HS-5 (cell line): ENCODE data around the gene HERC2.
"Not testable (repeated sequence)": the region's sequence is repeated elsewhere in the genome, so short reads cannot be mapped to it uniquely, and the experiment has no call there.

Experiments used
- DNase-seq: peaks from one replicate; pipeline ENCODE4 v3.0.0-alpha.2; 2012; ENCODE audit warnings: low read depth

The HERC2 gene

DNA sequence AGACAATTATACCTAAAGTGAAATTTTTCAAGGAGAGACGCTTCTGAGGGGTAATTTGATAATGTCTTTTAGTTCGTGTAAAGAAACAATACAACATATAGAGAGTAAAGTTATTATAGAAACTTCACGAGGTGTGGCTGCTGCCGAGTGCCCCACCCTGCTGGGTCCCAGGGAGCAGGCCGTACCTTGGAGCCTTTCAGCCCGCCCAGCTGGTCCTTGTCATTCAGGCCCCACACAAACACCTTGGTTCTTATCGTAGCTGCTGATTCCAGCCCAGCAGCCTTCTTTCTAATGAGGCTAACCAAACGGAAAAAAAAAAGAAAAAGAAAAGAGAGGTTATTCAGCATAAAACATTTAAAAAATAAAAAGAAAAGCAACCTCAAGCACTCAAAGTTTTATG lies 139.8 kb downstream of the HERC2 start:
- no peak for DNase-seq

DNA sequence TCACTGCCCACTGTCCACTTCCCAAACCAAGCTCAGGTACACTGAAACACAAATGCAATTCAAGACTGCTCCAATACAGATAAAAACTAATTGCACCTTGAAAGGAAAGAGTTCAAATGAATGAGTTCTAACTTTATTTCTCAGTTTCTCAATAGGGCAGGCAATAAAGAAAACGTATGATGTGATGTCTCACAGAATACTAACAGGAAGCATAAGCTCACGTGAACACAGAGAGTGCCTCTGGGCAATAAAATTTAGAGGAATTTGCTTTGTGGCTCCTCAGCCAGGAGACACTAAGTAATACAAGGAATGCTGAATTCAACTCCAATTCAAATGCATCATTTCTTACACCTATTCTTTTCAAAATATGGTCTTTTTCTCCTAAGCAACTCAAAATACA lies 140.6 kb downstream of the HERC2 start:
- DNase-seq = no peak

DNA sequence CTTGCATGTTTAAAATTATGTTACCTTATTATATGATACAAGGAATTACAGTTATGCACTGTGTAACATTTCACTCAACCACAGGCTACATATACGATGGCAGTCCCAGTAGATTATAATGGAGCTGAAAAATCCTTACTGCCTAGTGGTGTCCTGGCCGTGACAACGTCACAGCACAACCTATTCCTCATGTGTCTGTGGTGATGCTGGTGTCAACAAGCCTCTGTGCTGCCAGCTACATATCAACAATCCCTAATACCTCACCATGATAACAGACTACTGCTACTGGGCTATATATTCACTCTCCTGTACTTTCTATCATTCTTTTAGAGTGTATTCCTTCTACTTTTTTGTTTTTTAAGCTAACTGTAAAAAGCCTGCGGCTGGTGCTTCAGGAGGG lies 142.7 kb downstream of the HERC2 start:
- DNase-seq = no peak

DNA sequence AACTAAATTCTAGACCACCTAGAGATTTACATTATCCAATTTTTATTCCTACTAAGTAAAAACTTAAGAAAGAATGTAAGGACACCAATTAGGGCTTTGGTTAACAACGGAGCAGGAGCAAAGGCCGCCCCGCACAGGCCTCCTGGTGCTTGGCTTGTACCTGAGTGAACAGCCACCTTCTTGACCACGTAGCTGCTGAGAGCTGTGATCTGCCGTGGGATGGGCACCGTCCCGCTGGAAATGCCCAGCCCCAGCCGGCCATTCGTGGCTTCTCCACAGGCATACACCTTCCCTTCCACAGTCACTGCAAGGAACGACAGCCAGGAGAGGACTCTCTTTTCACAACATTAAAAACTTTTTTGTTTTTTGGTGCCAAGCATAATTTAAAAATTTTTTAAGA lies 143.3 kb downstream of the HERC2 start:
- DNase-seq = no peak

DNA sequence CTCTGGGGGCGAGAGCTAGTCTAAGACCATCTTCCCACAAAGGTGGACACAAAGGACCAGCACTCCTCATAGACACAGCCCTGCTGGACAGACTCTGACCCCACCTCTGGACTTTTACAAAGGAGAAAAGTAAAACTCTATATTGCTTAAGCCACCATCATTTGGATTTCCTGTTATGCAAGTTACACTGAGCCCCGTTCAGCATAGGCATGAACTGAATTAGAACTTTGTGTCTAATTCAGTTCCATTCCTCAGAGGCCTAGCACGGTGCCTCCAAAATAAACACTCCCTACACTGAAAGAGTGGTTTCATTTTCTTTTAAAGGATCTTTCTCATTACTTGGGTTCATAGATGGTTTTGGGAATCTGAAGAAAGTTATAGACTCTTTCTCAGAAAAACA lies 143.7 kb downstream of the HERC2 start:
- no peak for DNase-seq

DNA sequence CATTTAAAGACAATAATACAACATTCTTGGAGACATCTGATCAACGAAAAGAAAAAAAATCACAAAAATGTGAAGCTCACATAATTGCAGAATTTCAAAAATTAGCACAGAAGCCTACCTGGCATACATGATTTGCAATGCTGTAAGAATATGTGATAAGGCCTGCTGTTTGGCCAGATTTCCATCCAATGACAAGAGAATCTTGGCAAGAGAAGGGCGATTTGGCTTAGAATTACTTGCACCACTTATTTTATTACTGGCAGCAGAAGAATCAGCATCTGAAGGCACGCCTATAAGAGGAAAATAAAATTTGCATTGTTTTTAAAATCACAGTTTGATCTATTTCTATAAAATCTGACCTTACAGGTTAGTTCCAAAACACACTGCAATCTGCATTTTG lies 152.6 kb downstream of the HERC2 start:
- no peak for DNase-seq

DNA sequence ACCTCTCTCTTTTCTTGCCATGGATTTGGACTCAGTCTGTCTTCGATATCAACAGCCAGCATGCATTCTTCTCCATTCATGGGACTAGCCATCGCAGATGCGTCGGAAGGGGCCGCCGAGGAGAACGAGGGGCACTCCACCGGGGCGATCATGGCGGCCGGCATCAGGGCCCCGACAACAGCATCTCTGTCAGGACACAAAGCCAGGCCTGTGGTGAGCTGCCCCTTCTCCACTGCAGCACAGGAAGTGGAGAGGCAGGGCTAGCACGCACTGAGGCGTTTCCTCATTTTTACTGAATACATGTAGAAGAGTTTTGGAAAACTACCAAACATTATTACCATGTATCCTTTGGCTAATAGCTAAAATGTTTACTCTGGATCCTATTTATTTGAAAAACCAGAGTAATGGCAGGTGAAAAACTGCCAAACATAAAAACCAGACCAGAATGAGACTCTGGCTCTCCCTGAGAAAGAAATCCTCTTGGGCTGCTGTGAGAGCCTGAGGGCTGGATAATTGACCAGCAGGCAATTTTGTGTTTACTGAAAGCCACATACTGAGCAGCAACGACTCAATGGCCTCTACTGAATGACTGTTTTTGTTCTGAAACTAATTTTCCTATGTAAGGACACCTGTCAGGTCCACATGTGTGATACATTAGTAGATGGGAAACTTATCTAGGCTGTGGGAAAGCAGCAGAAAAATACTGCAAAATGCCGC lies 153.4 kb downstream of the HERC2 start:
- DNase-seq = not testable (repeated sequence)

DNA sequence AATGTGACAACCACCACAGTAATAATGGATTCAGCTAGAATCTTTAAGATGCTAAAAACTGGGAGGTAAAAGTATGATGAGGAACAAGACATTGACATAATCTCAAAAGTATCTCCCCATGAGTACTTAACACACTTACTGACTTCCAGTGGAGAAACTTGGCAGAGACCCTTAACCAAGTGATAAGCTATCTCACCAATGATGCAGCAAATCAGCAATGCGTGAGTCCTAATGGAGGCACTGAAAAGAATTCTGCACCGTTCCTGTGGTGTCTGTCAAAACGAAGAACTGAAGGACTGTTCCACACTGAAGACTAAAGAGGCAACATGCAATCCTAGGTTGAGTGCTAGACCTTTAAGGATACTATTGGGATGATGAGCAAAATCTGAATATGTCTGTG lies 154.9 kb downstream of the HERC2 start:
- no peak for DNase-seq

DNA sequence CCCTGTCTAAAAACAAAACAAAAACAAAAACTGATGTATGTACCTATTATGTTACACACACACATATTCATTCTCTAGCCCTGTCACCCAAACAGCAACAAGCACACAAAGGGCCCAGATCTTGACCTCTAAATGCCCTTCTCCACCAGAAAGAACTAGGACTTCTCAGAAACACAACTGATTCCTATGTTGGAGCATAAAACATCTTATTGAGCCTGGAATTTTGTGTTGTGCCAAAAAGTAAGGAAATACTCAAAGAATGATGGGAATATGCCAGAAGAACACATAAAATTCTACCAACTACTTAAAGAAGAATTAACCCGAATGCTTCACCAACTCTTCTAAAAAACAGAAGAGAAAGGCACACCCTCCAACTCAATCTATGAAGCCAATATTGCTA lies 156.2 kb downstream of the HERC2 start:
- no peak for DNase-seq

DNA sequence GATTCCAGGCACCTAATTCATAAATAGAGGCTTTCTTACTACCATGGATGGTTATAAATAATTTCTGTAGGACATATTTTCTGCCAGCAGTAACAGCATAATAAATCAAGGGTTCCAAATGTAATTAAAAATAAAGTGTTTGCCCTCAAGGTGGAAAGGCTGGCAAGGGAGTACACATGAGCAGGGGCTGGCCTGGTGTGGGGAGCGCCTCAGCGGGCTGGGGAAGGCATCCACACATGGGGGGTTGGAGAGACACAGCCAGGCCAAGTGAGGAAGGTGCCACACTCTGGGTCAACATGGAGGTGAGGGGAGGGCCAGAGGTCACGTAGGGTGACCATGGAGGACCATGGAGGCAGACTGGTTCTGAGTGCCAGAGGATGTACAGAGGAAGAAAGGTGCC lies 157.1 kb downstream of the HERC2 start:
- DNase-seq = no peak

DNA sequence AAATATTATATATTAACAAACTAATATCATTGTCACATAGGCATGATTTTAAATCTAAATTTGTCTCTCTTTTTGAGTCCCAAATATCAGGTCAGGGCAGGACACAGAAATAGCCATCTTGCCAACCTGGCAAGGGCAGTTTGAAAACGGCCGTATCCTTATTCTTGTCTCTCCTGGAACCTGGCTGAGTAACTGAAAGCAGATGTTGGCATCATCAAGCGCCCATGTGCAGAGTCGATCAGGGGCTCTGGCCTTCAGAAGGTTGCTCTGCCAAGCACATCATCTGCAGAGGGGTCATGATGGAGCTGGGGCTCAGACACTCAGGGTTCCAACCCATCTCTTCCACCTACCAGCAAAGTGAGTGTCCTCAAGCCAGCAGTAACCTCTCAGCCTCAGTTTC lies 167.7 kb downstream of the HERC2 start:
- DNase-seq = no peak

DNA sequence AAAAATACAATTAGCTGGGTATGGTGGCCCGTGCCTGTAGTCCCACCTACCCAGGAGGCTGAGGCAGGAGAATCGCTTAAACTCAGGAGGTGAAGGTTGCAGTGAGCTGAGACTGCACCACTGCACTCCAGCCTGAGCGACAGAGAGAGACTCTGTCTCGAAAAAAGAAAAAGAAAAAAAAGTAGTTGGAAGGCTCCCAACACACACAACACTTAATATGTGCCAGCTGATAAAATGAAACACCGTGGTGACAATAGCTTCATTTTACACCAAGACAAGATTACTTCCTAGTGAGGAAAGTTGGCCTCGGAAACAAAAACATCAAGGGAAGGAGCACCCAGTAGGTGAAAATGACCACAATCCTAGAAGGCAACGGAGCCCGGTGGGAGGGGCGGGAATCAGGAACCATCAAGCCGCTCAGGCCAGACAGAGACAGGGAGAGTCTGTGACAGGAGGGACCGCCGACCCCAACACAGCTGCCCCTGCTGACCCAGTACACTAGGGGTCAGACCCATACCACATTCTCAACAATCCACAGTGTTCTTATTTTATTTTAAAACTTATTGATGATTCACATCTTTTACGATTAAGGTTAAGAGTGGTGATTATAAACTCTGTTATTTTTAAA lies 168.4 kb downstream of the HERC2 start:
- DNase-seq = no peak

DNA sequence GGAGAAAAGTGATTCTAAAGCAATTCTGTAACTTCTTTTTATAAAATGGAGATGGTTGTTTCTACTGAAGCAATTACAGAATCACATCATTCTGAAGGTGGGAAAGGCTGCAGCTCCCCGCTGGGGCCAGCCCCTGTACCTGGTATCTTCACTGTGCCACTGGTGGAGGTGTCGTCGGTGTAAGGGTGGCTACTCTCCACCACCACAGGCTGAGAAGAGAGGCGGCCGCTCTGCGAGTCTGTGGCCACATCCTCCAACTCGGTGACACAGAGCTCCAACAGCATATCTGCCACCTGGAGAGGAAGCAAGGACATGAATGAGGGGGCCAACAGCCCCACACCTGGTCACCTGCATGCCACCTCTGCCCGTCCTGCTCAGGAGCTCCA lies 169.4 kb downstream of the HERC2 start:
- DNase-seq = not testable (repeated sequence)

DNA sequence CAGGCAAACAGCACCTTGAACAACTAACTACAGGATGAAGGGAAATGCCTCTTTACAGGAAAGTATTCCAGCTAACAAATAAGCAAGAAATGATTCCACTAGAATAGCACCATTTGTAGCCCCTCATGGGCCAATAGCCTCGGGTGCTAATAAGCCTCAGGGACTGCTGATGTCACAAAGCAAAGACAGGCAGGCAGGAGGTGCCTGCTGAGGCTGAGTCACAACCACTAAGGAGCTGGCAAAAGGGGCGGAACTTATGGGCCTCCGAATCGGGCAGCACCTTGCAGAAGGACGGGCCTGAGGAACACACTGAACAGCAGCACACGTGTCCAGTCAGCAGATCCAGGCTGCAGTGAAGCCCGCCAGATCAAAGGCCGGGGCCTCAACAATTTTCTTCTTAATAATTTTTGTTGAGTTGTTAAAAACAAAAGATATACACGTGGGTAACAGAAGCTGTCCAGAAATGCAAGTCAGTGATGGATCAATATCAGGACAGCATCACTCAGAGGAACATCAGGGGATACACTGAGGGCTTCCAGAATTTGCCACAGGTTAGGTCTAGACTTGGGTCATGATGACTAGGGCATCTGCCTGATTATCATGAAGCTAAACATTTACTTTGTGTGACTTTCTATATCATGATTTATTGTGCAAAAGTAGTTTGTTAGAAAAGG lies 170.0 kb downstream of the HERC2 start:
- not testable (repeated sequence) for DNase-seq

DNA sequence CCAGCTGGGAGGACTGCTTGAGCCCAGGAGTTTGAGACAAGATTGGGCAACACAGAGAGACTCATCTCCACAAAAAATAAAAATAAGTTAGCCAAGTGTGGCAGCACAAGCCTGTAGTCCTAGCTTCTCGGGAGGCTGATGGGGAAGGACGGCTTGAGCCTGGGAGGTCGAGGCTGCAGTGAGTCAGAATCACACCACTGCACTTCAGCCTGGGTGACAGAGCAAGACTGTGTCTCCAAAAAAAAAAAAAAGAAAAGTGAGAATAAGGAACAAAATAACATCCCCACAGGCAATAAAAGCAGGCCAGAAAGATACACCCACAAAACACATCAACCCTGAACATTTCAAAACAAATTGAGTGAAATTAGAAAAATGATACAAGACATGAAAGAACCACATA lies 174.2 kb downstream of the HERC2 start:
- no peak for DNase-seq

DNA sequence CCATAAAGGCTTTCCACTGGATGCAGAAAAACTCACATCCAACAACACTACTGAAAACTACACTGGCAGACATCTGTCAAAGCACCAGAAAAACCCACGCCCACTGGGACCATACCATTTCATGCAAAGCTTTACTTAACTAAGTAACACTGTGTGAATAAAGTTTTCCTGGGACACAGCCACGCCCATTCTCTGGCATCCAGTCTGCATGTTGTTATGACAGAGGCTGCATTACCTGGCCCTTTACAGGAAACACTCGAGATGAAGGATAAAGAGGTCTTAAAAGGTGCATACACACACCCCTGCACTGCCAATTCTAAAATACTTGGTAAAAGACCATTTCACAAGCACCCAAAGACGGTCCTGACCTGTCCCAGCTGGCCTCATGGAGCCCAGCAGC lies 176.6 kb downstream of the HERC2 start:
- not testable (repeated sequence) for DNase-seq

DNA sequence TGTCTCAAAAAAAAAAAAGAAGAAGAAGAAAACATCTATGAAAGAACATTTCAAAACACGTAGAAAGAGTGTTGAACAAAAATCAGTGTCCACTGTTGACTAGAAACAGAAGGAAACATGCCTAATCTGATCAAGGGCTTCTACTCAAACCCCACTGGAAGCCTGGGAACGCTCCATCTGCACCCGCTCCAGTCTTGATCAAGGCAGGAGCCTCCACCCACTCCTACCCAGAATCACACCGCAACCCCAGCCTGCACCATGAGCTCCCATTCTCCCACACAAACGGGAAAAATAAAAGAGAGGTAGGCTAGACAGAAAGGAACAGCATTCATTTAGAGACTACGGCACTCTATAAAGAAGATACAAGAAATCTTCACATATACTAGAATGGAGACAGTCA lies 181.9 kb downstream of the HERC2 start:
- no peak for DNase-seq

DNA sequence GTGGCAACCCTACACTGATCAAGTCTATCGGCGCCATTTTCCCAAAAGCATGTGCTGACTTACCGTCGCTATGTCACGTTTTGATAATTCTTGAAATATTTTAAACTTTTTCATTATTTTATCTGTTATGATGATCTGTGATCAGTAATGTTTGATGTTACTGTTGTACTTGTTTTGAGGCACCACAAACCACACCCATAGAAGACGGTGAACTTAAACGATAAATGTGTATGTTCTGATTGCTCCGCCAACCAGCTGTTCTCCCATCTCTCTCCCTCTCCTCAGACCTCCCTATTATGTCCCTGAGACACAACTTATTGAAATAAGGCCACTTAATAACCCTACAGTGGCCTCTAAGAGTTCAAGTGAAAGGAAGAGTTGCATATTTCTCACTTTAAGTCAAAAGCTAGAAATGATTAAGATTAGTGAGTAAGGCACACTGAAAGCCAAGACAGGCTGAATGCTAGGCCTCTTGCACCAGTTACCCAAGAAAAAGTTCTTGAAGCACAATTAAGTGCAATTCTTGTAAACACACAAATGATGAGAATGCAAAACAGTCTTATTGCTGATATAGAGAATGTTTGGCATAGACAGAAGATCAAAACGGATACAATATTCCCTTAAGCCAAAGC lies 184.5 kb downstream of the HERC2 start:
- not testable (repeated sequence) for DNase-seq

DNA sequence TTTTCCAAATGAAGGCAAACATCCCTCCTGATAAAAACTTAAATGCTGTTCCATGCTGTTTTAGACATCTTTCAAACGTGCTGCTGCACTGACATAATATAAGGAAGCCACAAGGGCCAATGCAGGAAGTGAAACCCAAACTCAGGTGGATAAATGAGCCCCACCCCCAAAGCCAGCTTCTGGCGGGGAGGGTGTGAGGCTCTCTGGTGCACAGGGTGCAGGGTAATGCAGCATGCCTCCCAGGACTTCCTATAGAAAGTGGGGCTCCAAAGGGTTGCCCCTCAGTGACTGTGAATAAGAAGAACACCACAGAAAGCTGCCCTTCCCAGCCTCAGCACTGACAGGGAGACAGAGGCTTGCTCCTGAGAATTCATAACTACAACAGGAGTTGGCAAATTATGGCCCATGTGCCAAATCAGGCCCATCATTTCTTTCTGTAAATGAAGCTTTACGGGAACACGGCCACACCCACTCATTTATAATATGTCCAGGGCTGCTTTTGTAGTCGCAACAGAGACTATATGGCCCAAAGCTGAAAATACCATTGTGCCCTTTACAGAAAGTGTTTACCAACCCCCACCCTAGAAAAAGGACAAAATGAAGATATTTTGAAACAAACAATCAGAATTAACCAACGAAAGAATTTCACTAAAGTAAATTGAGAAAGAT lies 185.6 kb downstream of the HERC2 start:
- not testable (repeated sequence) for DNase-seq

DNA sequence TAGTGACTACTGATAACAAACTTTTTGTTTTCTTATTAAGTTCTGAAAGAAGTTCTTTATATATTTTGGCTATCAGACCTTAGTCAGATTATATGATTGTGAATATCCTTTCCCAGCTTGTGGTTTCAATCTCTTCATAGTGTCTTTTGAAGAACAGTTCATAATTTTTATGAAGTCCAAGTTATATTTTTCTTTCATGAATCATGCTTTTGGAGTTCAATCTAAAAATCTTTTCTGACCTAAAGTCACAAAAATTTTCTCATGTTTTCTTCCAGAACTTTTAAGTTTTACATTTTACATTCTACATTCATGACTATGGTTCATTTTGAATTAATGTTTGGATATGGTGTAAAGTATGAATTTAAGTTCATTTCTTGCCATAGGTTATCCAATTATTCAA lies 188.7 kb downstream of the HERC2 start:
- DNase-seq = no peak

DNA sequence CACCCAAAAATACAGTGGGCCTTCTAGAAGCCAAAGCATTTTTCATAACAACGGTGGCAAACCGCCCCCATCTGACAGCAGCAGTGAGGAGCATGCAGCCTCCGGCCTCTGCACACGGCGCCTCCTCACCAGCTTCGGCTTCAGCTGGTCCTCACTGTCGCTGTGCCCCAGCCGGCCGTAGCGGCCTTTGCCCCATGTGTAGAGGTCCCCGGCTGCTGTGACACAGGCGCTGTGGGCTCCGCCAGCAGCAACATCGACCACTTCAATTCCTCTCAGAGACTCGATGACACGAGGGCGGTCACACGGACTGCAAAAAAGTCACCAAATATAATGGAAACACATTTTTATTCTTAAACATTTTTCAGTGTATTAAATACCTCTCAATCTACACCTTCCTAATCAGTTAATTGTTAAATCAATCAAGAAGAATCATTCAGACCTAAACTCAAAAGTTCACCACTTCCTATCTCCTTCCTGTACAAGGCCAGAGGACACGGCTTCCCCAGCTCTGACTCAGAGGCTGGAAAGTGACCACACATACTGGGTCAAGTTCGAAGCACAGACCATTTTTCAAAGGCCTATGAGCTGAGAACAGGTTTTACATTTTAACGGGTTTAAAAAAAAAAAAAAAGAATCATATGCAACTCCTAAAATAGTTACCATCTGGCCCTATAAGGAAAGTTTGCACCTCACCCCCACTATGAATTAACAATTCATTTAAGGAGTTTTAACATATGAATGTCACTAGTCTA lies 189.3 kb downstream of the HERC2 start:
- no peak for DNase-seq

DNA sequence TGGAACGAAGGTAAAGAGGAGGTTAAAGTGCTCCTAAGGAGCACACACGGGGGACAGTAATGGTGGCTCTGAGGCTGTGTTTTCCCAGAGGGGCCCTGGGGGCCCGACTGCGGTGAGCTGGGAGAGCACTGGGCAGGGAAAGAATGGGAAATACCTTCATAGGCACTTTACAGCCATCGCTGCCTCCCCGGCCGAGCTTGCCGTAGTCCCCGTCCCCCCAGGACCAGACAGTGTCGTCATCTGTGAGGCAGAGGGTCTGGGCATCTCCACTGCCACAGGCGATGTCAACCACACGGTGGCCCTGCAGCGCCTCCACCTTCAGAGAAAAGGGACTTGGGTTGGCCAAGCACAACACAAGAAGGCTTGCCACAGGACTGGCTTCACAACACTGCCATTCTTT lies 190.0 kb downstream of the HERC2 start:
- DNase-seq = no peak
